HCT116 (cell line): ENCODE data around the gene MAN2A2. TPM values are rescaled to one million over a fixed set of nuclear protein-coding genes. Genes with fewer than 3 reads are reported as not detected.

Experiments used
- ATAC-seq: fragments of 200-7000 bp; cut with Tn5 transposase; 2 replicates; pipeline ENCODE4 v1.9.1; 2020; ENCODE audit warnings: mild to moderate bottlenecking, moderate library complexity
- BruUV-seq: library from RNA; stranded (reverse); fragments of 400-500 nt; replicated peaks from 2 replicates; lab custom pipeline; 2021; lab: Mats Ljungman, UMichigan
- CTCF ChIA-PET: fragments of 300-600 bp; sonication (Branson Sonifier 250); formaldehyde crosslinking; loops from one replicate; lab custom pipeline; 2021; ENCODE audit warnings: antibody characterized with exemption; lab: Charles Lee
- POLR2A ChIA-PET: fragments of 300-600, 350-600 bp; sonication (Branson Sonifier 250); formaldehyde crosslinking; loops from one replicate; lab custom pipeline; 2021; ENCODE audit warnings: antibody characterized with exemption; lab: Charles Lee
- RAD21 ChIA-PET, 2 experiments: fragments of 300-600 bp; sonication (Branson Sonifier 250); formaldehyde crosslinking; loops; one replicate each; lab custom pipeline; 2023; ENCODE audit warnings: low total read pairs in 2 of 2; ENCODE audit not compliant: uncharacterized antibody in 2 of 2, unreplicated experiment in 2 of 2, low non-redundant PET in 1 of 2; lab: Charles Lee
- DNase-seq: peaks from one replicate; pipeline ENCODE4 v3.0.0-alpha.2; 2010; ENCODE audit warnings: low read depth, low spot score
- H2AFZ ChIP-seq: fragments of 200-600 bp; shearing (Covaris generic), sonication (generic); 2 replicates; pipeline ENCODE4 v1.6.1; 2017; ENCODE audit warnings: low read depth, mixed run types, mixed read lengths, antibody characterized with exemption, low read length; ENCODE audit not compliant: poor library complexity, severe bottlenecking
- H3K27ac ChIP-seq: 2 replicates; pipeline ENCODE4 v1.5.1; 2012; ENCODE audit warnings: low read depth, low read length
- H3K27me3 ChIP-seq: fragments of 200-600 bp; sonication (generic); 2 replicates; pipeline ENCODE4 v1.6.1; 2016; ENCODE audit warnings: mixed run types, low read length, mixed read lengths; ENCODE audit not compliant: insufficient read depth
- H3K36me3 ChIP-seq, 2 experiments: fragments of 200-500 bp in 1 of 2; fragments of 200-600 bp in 1 of 2; sonication (Bioruptor generic) in 1 of 2; sonication (generic) in 1 of 2; 2 replicates each; pipeline versions ENCODE4 v1.5.1 to v1.6.1; 2014 to 2016; ENCODE audit warnings: low read length in 2 of 2, inconsistent platforms in 1 of 2, mixed read lengths in 1 of 2, mixed run types in 1 of 2; ENCODE audit not compliant: insufficient read depth in 2 of 2, control insufficient read depth in 1 of 2
- H3K4me1 ChIP-seq, 2 experiments: fragments of 200-600 bp in 1 of 2; sonication (generic) in 1 of 2; 2 replicates each; pipeline versions ENCODE4 v1.5.1 to v1.6.1; 2012 to 2017; ENCODE audit warnings: low read length in 2 of 2, inconsistent platforms in 1 of 2, mild to moderate bottlenecking in 1 of 2, mixed read lengths in 1 of 2, mixed run types in 1 of 2, moderate library complexity in 1 of 2; ENCODE audit not compliant: insufficient read depth in 2 of 2, control insufficient read depth in 1 of 2
- H3K4me2 ChIP-seq: fragments of 200-600 bp; sonication (generic); 2 replicates; pipeline ENCODE4 v1.6.1; 2017; ENCODE audit warnings: mixed run types, low read length, mixed read lengths
- H3K4me3 ChIP-seq, 2 experiments: fragments of 200-600 bp in 1 of 2; sonication (generic) in 1 of 2; replicated peaks in 1 of 2; 2 replicates each; pipeline ENCODE4 v1.5.1; 2011 to 2016; ENCODE audit warnings: low read length in 2 of 2, control low read depth in 1 of 2, low read depth in 1 of 2, mild to moderate bottlenecking in 1 of 2, mixed read lengths in 1 of 2, mixed run types in 1 of 2
- H3K79me2 ChIP-seq: fragments of 200-600 bp; sonication (generic); 2 replicates; pipeline ENCODE4 v1.6.1; 2017; ENCODE audit warnings: mild to moderate bottlenecking, mixed run types, low read length, moderate library complexity, mixed read lengths; ENCODE audit not compliant: insufficient read depth
- H3K9ac ChIP-seq: fragments of 200-600 bp; sonication (generic); 2 replicates; pipeline ENCODE4 v1.6.1; 2016; ENCODE audit warnings: low read length, mixed read lengths
- H3K9me2 ChIP-seq: fragments of 200-600 bp; sonication (generic), shearing (Covaris generic); 2 replicates; pipeline ENCODE4 v1.6.1; 2017; ENCODE audit warnings: mixed run types, mild to moderate bottlenecking, moderate library complexity; ENCODE audit not compliant: insufficient read depth
- H3K9me3 ChIP-seq, 2 experiments: fragments of 200-500 bp in 1 of 2; fragments of 200-600 bp in 1 of 2; sonication (Bioruptor generic) in 1 of 2; sonication (generic) in 1 of 2; 2 replicates each; pipeline ENCODE4 v1.6.1; 2014 to 2017; ENCODE audit warnings: low read length in 2 of 2, mixed read lengths in 2 of 2, inconsistent platforms in 1 of 2, low read depth in 1 of 2, mild to moderate bottlenecking in 1 of 2, mixed run types in 1 of 2, moderate library complexity in 1 of 2; ENCODE audit not compliant: control insufficient read depth in 1 of 2, insufficient read depth in 1 of 2
- H4K20me1 ChIP-seq: fragments of 200-600 bp; sonication (generic), shearing (Covaris generic); 2 replicates; pipeline ENCODE4 v1.6.1; 2017; ENCODE audit warnings: mixed run types, mild to moderate bottlenecking, moderate library complexity; ENCODE audit not compliant: insufficient read depth
- CBX3 ChIP-seq: IDR thresholded peaks from 2 replicates; pipeline ENCODE4 v1.6.1; 2012; ENCODE audit warnings: low read depth
- EGR1 ChIP-seq: IDR thresholded peaks from 2 replicates; pipeline ENCODE4 v1.6.1; 2012; ENCODE audit warnings: low read depth
- ELF1 ChIP-seq: IDR thresholded peaks from 2 replicates; pipeline ENCODE4 v1.6.1; 2012; ENCODE audit warnings: low read depth, borderline replicate concordance
- EZH2 ChIP-seq: fragments of 200-600 bp; sonication (generic); IDR thresholded peaks from 2 replicates; pipeline ENCODE4 v1.6.1; 2017; ENCODE audit warnings: antibody characterized with exemption, mixed run types
- JUND ChIP-seq: IDR thresholded peaks from 2 replicates; pipeline ENCODE4 v1.6.1; 2012
- POLR2AphosphoS5 ChIP-seq: IDR thresholded peaks from 2 replicates; pipeline ENCODE4 v1.6.1; 2011; ENCODE audit warnings: mild to moderate bottlenecking, low read depth, low read length, moderate library complexity
- RAD21 ChIP-seq: IDR thresholded peaks from 2 replicates; pipeline ENCODE4 v1.6.1; 2012; ENCODE audit warnings: low read depth, mild to moderate bottlenecking
- SIN3A ChIP-seq: IDR thresholded peaks from 2 replicates; pipeline ENCODE4 v1.6.1; 2012; ENCODE audit warnings: low read depth
- SP1 ChIP-seq: IDR thresholded peaks from 2 replicates; pipeline ENCODE4 v1.6.1; 2012; ENCODE audit warnings: low read depth
- SRF ChIP-seq: IDR thresholded peaks from 2 replicates; pipeline ENCODE4 v1.6.1; 2012; ENCODE audit warnings: low read depth
- TCF7L2 ChIP-seq: IDR thresholded peaks from 2 replicates; pipeline ENCODE4 v1.7.0; 2011; ENCODE audit warnings: borderline replicate concordance, inconsistent platforms; ENCODE audit not compliant: insufficient read depth, insufficient read length; ENCODE audit errors: extremely low read depth
- YY1 ChIP-seq: IDR thresholded peaks from 2 replicates; pipeline ENCODE4 v1.6.1; 2011; ENCODE audit warnings: low read length, low read depth, moderate library complexity, mild to moderate bottlenecking; ENCODE audit not compliant: insufficient replicate concordance; ENCODE audit errors: extremely low read depth
- ZFX ChIP-seq: fragments of 450-650 bp; IDR thresholded peaks from 2 replicates; pipeline ENCODE4 v1.6.1; 2017
- intact Hi-C: fragments of 100-400 bp; cut with micrococcal nuclease; formaldehyde crosslinking; loops from 2 replicates; pipeline ENCODE4 v1.10.0; 2022
- total RNA-seq: library from RNA; stranded (reverse); gene quantifications from one replicate; pipeline ENCODE4 v1.2.1, GENCODE V29; 2021; ENCODE audit not compliant: unreplicated experiment
- TF ChIP-seq, protein P1 (sequence below): IDR thresholded peaks from 2 replicates; pipeline ENCODE4 v1.6.1; 2012
- TF ChIP-seq, protein P2 (sequence below), 3 experiments: fragments of 200-600 bp in 1 of 3; sonication (generic) in 1 of 3; IDR thresholded peaks in 2 of 3; conservative IDR thresholded peaks in 1 of 3; 2 replicates each; pipeline ENCODE4 v1.5.1; 2012 to 2017; ENCODE audit warnings: low read depth in 2 of 3, low read length in 2 of 3, antibody characterized with exemption in 1 of 3, borderline replicate concordance in 1 of 3, control low read depth in 1 of 3, mild to moderate bottlenecking in 1 of 3, mixed read lengths in 1 of 3, mixed run types in 1 of 3, moderate library complexity in 1 of 3; ENCODE audit not compliant: insufficient read depth in 1 of 3
- TF ChIP-seq, protein P3 (sequence below): IDR thresholded peaks from 2 replicates; pipeline ENCODE4 v1.6.1; 2011; ENCODE audit warnings: mild to moderate bottlenecking, low read length, moderate library complexity; ENCODE audit not compliant: insufficient replicate concordance; ENCODE audit errors: extremely low read depth

MAN2A2 gene
- total RNA-seq, 1 experiment from 2014 or later = 44.9 TPM

DNA sequence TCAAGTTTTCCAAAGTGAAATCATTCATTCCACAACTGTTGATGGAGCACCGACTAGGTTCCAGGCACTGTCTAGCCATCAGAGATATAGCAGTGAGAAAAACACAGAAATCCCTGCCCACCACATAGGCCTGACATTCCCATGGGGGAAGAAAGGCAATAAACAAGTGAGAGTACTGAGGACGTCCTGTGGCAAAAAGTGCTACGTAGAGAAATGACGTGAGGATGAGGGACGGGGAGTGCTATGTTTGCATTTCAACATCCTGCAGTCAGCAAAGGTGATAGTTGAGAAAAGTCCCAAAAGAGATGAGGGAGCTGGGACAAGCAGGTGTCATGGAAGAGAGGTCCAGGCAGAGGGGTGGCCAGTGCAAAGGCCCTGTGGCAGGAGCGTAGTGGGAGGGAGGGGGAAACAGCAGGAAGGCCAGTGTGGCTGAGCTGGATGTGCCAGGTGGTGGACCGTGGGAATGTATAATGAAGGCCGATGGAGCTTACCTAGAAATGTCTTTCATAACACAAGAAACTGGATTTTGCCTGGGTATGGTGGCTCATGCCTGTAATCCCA is 45.1 kb upstream of the MAN2A2 start:
- no peaks in the 10 kb centered on the region for H3K36me3 ChIP-seq
- ChIA-PET RAD21 (no interaction called here), POLR2A (no interaction called here), CTCF (no interaction called here)
- DNase-seq (no peak), ATAC-seq (no peak)
- no peaks in the 10 kb centered on the region for H3K9me3 ChIP-seq
- H3K4me3 ChIP-seq = no peak overlapping the region
- BruUV-seq = no TSS peak
- H3K27ac ChIP-seq = no peak overlapping the region
- H4K20me1 ChIP-seq = no peaks in the 10 kb centered on the region
- peaks cover 16 to 33% of the 10 kb centered on the region in 2 experiments for H3K4me1 ChIP-seq
- no peak overlapping the region for H2AFZ ChIP-seq
- no peak overlapping the region for H3K9ac ChIP-seq
- intact Hi-C loops = no loop called here
- no peak for TF ChIP-seq YY1
- TF ChIP-seq JUND = no peak
- TF ChIP-seq SIN3A = no peak
- TF ChIP-seq, protein P1, sequence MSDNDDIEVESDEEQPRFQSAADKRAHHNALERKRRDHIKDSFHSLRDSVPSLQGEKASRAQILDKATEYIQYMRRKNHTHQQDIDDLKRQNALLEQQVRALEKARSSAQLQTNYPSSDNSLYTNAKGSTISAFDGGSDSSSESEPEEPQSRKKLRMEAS = no peak
- no peak for TF ChIP-seq RAD21
- no peak for TF ChIP-seq EZH2
- TF ChIP-seq POLR2AphosphoS5 = no peak
- TF ChIP-seq SRF = no peak
- TF ChIP-seq, protein P2, sequence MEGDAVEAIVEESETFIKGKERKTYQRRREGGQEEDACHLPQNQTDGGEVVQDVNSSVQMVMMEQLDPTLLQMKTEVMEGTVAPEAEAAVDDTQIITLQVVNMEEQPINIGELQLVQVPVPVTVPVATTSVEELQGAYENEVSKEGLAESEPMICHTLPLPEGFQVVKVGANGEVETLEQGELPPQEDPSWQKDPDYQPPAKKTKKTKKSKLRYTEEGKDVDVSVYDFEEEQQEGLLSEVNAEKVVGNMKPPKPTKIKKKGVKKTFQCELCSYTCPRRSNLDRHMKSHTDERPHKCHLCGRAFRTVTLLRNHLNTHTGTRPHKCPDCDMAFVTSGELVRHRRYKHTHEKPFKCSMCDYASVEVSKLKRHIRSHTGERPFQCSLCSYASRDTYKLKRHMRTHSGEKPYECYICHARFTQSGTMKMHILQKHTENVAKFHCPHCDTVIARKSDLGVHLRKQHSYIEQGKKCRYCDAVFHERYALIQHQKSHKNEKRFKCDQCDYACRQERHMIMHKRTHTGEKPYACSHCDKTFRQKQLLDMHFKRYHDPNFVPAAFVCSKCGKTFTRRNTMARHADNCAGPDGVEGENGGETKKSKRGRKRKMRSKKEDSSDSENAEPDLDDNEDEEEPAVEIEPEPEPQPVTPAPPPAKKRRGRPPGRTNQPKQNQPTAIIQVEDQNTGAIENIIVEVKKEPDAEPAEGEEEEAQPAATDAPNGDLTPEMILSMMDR (IDR thresholded peaks at IDR 0.05 in 2 of 3, conservative IDR thresholded peaks at IDR 0.05 in 1 of 3; ENCODE audit: borderline replicate concordance in 1 of 3, insufficient read depth in 1 of 3, low read depth in 2 of 3, low read length in 2 of 3) = no peak
- TF ChIP-seq, protein P3, sequence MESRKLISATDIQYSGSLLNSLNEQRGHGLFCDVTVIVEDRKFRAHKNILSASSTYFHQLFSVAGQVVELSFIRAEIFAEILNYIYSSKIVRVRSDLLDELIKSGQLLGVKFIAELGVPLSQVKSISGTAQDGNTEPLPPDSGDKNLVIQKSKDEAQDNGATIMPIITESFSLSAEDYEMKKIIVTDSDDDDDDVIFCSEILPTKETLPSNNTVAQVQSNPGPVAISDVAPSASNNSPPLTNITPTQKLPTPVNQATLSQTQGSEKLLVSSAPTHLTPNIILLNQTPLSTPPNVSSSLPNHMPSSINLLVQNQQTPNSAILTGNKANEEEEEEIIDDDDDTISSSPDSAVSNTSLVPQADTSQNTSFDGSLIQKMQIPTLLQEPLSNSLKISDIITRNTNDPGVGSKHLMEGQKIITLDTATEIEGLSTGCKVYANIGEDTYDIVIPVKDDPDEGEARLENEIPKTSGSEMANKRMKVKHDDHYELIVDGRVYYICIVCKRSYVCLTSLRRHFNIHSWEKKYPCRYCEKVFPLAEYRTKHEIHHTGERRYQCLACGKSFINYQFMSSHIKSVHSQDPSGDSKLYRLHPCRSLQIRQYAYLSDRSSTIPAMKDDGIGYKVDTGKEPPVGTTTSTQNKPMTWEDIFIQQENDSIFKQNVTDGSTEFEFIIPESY = no peak
- TF ChIP-seq CBX3 = no peak
- TF ChIP-seq ZFX = no peak
- TF ChIP-seq ELF1 = no peak
- TF ChIP-seq EGR1 = no peak
- no peak for TF ChIP-seq TCF7L2
- no peak for TF ChIP-seq SP1
- H3K9me2 ChIP-seq = no peaks in the 10 kb centered on the region
- peaks cover 8% of the 10 kb centered on the region; the same call in 1 of the 2 replicates for H3K27me3 ChIP-seq
- H3K4me2 ChIP-seq = no peak overlapping the region
- H3K79me2 ChIP-seq = no peaks in the 10 kb centered on the region
